ENCODE results near the gene MYL5. TPM values are rescaled to one million over a fixed set of nuclear protein-coding genes. Genes with fewer than 3 reads are reported as not detected.

Gene MYL5
- total and polyA plus RNA-seq, 10 of the 15 experiments (the other 5 are each of a cell fraction or from before 2014, with no cell fraction given): 1.2 to 13.8 (median 7.1) TPM

DNA sequence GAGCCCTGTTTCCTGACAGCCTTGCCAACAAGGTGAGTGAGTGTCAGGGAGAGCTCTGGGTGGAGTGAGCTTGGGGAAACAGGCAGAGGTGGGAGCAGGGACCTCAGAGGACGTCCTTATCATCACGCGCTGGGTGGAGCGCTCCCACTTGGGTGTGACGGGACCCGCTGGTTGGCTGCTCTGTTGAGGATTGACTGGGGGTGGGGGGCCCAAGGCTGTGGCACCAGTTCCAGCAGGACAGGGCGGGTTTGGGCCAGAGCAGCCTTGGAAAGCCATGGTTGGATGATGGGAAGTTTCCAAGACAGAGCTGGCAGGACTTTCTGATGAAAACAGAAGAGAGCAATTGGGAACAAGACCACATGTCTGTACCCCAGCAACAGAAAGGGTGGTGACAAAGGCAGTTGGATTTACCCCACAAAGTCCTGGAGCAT is 28.3 kb downstream of the MYL5 start (continued):
- TF ChIP-seq, protein P1, sequence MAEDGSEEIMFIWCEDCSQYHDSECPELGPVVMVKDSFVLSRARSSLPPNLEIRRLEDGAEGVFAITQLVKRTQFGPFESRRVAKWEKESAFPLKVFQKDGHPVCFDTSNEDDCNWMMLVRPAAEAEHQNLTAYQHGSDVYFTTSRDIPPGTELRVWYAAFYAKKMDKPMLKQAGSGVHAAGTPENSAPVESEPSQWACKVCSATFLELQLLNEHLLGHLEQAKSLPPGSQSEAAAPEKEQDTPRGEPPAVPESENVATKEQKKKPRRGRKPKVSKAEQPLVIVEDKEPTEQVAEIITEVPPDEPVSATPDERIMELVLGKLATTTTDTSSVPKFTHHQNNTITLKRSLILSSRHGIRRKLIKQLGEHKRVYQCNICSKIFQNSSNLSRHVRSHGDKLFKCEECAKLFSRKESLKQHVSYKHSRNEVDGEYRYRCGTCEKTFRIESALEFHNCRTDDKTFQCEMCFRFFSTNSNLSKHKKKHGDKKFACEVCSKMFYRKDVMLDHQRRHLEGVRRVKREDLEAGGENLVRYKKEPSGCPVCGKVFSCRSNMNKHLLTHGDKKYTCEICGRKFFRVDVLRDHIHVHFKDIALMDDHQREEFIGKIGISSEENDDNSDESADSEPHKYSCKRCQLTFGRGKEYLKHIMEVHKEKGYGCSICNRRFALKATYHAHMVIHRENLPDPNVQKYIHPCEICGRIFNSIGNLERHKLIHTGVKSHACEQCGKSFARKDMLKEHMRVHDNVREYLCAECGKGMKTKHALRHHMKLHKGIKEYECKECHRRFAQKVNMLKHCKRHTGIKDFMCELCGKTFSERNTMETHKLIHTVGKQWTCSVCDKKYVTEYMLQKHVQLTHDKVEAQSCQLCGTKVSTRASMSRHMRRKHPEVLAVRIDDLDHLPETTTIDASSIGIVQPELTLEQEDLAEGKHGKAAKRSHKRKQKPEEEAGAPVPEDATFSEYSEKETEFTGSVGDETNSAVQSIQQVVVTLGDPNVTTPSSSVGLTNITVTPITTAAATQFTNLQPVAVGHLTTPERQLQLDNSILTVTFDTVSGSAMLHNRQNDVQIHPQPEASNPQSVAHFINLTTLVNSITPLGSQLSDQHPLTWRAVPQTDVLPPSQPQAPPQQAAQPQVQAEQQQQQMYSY (CRISPR knock-in tag; IDR thresholded peaks at IDR 0.05): no peak

DNA sequence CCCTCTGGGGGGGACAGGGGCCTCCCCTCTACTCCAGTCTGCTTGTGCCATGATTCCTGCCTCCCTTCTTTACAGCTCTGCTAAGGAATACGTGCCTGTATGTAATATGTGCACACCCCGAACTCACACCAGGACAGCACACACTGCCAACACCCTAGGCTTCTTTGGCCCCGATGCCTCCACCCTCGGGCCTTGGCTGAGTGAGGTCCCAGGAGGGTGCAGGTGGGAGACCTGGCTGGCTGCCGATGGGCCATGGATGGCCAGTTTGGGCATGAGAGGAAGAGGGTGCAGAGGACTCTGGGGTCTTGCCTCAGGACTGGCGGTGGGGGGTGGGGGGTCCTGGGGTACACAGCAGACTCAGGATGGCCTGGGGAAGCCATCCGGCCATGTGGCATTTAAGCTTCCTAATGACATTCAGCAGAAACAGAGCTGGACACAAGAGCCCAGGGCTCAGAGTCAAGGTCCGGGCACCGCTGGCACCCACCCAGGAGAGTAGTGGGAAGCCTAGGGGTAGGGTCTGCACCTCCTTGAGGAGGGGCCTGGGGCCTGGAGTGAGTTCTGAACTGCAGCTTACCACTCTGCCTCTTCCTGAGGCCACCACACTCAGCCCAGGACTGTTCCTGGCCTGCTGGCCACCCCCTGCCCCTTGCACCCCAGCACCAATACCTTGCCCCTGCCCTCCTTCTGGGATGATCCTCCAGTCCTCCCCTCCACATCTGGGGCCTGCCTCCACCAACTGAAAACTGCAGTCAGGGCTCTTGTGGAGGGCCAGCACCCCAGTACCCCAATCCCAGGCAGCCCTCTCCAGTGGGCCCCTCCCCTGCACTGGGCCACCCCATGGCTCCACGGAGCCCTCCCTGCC is 29.2 kb downstream of the MYL5 start:
- ChIA-PET SMC1A (ENCODE audit: uncharacterized antibody, unreplicated experiment) (no interaction called here), POLR2A (no interaction called here), CTCF (no interaction called here), RAD21 (ENCODE audit: unreplicated experiment) (no interaction called here)
- WGBS (ENCODE audit: insufficient coverage, insufficient replicate concordance, low lambda C conversion rate, missing lambda C conversion rate): 52% methylated on average over 10 of the region's 10 CpGs
- Histone ChIP-seq H3K27me3 (replicated peaks in 1 of 2; ENCODE audit: control insufficient read depth in 2 of 2, insufficient read depth in 2 of 2, low read length in 1 of 2) (no peaks in the 10 kb centered on the region), H3K4me3 (no peak overlapping the region), H3K36me3 (ENCODE audit: control insufficient read depth in 2 of 2, insufficient read depth in 2 of 2, low read length in 1 of 2) (0 out of 4 replicates have a peak, but pooled peaks cover 0 to 1% of the 10 kb centered on the region in 2 experiments), H3K79me2 (ENCODE audit: control insufficient read depth, insufficient read depth, low read length) (peaks cover 22% of the 10 kb centered on the region), H3K4me2 (ENCODE audit: control insufficient read depth, insufficient read depth) (no peak overlapping the region), H3K27ac (ENCODE audit: control insufficient read depth, insufficient read depth) (no peak overlapping the region), H4K20me1 (ENCODE audit: control insufficient read depth, insufficient read depth) (no peaks in the 10 kb centered on the region), H3K9me3 (replicated peaks; ENCODE audit: control insufficient read depth, insufficient read depth, low read length) (no peaks in the 10 kb centered on the region; the same call in 2 of the 3 replicates), H3K4me1 (ENCODE audit: control insufficient read depth, insufficient read depth, low read length) (peaks cover 8% of the 10 kb centered on the region), H2AFZ (ENCODE audit: control insufficient read depth, low read depth, low read length) (no peak overlapping the region), H3K9ac (ENCODE audit: control insufficient read depth, insufficient read depth, low read length) (no peak overlapping the region)
- intact Hi-C loops (cut with micrococcal nuclease; ENCODE audit: unreplicated experiment): no loop called here
- DNase-seq (ENCODE audit: low read depth, low spot score): no peak
- TF ChIP-seq IRF4 (IDR thresholded peaks at IDR 0.05; ENCODE audit: low read depth, low read length) (no peak), IKZF2 (IDR thresholded peaks at IDR 0.05) (no peak)
- no TSS peak for BruUV-seq (replicated peaks)
- in situ Hi-C loops (cut with MboI): no loop called here
- FAIRE-seq: no peak
- ATAC-seq: no peak

All from GM12878 (cell line).